ENCODE results near the gene MAPK8IP3. TPM values are rescaled to one million over a fixed set of nuclear protein-coding genes. Genes with fewer than 3 reads are reported as not detected.

The MAPK8IP3 gene
- total RNA-seq, 4 donors from 2014 or later = 15.8 to 92.1 (median 39.0) TPM

DNA sequence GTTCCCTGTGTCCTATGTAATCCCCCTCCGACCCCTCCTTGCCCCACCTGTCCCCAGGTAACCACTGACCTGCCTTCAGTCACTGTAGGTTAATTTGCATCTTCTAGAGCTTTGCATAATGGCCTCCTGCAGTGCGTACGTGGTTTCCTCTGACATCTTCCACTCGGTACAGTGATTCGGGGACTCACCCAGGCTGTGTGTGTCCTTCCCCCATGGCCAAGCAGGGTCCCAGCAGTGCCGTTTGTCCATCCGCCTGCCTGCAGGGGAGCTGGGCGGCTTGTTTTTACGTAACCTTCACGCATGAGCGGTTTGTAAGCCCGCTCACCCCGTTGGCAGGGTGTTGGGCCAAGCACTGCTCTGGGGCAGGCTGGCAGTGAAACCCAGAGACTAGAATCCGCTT, 7.9 kb downstream of the MAPK8IP3 start:
- TF ChIP-seq, protein P1, sequence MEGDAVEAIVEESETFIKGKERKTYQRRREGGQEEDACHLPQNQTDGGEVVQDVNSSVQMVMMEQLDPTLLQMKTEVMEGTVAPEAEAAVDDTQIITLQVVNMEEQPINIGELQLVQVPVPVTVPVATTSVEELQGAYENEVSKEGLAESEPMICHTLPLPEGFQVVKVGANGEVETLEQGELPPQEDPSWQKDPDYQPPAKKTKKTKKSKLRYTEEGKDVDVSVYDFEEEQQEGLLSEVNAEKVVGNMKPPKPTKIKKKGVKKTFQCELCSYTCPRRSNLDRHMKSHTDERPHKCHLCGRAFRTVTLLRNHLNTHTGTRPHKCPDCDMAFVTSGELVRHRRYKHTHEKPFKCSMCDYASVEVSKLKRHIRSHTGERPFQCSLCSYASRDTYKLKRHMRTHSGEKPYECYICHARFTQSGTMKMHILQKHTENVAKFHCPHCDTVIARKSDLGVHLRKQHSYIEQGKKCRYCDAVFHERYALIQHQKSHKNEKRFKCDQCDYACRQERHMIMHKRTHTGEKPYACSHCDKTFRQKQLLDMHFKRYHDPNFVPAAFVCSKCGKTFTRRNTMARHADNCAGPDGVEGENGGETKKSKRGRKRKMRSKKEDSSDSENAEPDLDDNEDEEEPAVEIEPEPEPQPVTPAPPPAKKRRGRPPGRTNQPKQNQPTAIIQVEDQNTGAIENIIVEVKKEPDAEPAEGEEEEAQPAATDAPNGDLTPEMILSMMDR (IDR thresholded peaks at IDR 0.05; ENCODE audit: low read depth) = no peak

DNA sequence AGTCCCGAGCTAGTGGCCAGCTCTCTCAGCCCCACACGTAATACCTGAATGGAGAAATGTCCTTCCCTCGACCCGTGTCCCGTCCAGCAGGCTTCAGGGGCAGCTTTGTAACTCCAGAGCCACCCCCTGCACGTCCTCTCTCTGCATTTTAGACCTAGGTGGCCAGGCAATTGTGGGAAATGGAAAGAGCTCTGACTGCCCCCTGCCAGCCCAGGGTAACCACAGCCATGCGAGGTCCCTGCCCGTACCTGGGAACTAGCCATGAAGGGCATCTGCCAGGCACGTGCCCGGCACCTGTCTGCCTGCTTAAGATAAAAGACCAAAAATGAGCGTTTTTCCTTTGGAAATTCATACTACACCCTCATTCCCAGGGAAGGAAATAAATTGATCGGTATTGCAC, 9.2 kb downstream of the MAPK8IP3 start:
- TF ChIP-seq, protein P1 (IDR thresholded peaks at IDR 0.05; ENCODE audit: low read depth) = no peak

DNA sequence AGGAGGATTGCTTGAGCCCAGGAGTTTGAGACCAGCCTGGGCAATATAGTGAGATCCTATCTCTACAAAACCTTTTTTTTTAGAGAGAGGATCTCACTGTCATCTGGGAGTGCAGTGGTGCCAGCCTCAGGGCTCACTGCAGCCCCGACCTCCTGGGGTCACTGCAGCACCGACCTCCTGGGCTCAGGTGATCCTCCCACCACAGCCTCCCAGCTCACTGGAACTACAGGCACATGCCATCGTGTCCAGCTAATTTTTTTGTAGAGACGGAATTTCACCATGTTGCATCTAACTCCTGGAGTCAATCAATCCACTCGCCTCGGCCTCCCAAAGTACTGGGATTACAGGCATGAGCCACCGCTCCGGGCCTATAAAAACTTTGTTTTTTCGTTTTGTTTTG, 15.4 kb downstream of the MAPK8IP3 start:
- TF ChIP-seq, protein P1 (IDR thresholded peaks at IDR 0.05; ENCODE audit: low read depth) = no peak

DNA sequence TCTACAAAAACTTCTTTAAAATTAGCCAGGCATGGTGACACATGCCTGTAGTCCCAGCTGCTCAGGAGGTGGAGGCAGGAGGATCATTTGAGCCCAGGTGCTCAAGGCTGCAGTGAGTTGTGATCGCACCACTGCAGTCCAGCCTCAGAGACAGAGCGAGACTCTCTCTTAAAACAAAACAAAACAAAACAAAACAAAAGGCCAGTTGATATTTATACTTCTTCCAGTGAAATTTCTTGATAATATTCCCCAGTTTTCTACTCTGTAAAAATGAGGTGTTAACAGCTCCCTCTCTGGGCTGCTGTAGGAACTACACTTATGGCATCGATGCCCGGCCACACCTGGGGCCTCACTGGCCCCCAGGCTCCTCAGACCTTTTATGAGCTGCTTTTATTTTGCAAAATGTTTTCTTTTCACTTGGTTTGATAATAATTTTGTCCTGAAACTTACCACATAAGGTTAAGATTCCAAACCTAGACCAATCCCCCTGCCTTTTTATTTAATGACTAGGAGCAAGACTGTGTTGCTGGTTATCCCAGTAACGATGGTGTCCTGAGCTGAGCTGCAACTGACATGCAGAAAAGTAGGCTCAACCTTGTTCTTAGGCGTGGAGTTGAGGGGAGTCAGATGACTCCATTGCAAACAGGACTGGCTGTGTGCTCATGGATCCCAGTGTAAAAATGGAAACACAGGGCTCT, 17.6 kb downstream of the MAPK8IP3 start:
- TF ChIP-seq, protein P1 (IDR thresholded peaks at IDR 0.05; ENCODE audit: low read depth) = no peak

DNA sequence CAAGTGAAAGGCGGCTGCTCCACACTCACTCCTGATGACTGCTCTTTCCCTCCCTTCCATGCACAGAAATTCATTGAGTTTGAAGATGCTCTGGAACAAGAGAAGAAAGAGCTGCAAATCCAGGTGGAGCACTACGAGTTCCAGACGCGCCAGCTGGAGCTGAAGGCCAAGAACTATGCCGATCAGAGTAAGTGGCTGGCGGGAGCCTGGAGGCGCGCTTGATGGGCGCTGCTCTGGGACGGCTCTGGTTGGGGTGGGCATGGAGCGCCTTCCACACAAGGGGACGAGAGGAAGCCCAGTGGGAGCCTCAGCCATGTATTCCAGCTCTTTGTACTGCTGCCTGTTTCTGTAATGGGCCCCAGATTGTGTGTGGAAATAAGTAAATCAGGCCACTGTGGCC, 18.5 kb downstream of the MAPK8IP3 start:
- TF ChIP-seq, protein P1 (IDR thresholded peaks at IDR 0.05; ENCODE audit: low read depth) = no peak

DNA sequence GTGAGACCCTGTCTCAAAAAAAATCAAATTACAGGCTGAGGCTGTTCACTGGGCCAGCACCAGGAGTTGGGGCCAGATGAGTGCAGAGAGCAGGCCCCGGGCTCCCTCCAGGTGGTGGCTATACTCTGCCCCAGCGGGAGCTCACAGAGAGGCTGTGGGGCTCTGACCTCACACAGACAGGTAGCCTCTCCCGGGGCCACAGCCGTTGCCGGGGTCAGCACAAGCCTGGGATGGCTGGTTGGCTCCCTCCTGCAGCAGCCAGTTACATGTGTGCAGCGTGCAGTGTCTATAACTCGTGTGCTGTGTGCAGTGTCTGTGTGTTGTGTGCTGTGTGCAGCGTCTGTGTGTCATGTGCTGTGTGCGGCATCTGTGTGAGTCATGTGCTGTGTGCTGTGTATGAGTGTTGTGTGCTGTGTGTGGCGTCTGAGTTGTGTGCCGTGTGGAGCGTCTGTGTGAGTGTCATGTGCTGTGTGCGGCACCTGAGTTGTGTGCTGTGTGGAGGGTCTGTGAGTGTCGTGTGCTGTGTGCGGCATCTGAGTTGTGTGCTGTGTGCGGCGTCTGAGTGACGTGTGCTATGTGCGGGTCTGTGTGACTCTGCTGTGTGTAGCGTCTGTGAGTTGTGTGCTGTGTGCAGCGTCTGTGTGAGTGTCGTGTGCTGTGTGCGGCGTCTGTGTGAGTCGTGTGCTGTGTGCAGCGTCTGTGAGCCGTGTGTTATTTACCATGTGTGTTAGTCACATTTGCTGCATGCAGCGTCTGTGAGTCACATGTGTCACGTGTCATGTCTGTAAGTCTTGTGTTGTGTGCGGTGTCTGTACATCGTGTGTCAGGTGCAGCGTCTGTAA, 20.9 kb downstream of the MAPK8IP3 start:
- TF ChIP-seq, protein P1 (IDR thresholded peaks at IDR 0.05; ENCODE audit: low read depth) = no peak

All from subcutaneous adipose tissue (tissue), 4 donors.